Dermis microvascular lymphatic vessel endothelial cell (primary cell): Measurements from ENCODE around the gene MTFMT. TPM values are rescaled to one million over a fixed set of nuclear protein-coding genes. Genes with fewer than 3 reads are reported as not detected.

Experiments used
- DNase-seq, 2 donors: peaks; one replicate each; pipeline versions ENCODE4 v3.0.0 to v3.0.0-alpha.2; 2010; ENCODE audit warnings: low read depth in 2 of 2
- total RNA-seq: library from RNA; depleted of rRNA; stranded (reverse); fragments of >200 nt; gene quantifications from 2 replicates; pipeline ENCODE4 v1.2.1, GENCODE V29; 2014

MTFMT gene
- total RNA-seq, 1 donor from 2014 or later, result 12.7 TPM

- no peak for DNase-seq
Measured at GRCh38 chr15:64987136-64987535, 42.3 kb downstream of the MTFMT start.

- peak in 1 of 2 donors; percentile 38 for DNase-seq
Measured at GRCh38 chr15:64985366-64986033, 43.9 kb downstream of the MTFMT start.

GRCh38 chr15:64982472-64982871 lies 47.0 kb downstream of the MTFMT start:
- no peak for DNase-seq

- no peak for DNase-seq
Measured at GRCh38 chr15:64981812-64982431, 47.5 kb downstream of the MTFMT start.

- no peak for DNase-seq
Measured at GRCh38 chr15:64979252-64979710, 50.2 kb downstream of the MTFMT start.

GRCh38 chr15:64975390-64975789 lies 54.0 kb downstream of the MTFMT start:
- DNase-seq, result no peak

GRCh38 chr15:64970698-64971097 lies 58.7 kb downstream of the MTFMT start:
- no peak for DNase-seq

GRCh38 chr15:64969401-64969800 lies 60.0 kb downstream of the MTFMT start:
- no peak for DNase-seq

GRCh38 chr15:64961013-64961412 lies 68.4 kb downstream of the MTFMT start:
- DNase-seq, result no peak

GRCh38 chr15:64960153-64960552 lies 69.3 kb downstream of the MTFMT start:
- no peak for DNase-seq

- DNase-seq, result no peak
Measured at GRCh38 chr15:64959128-64959527, 70.3 kb downstream of the MTFMT start.

- DNase-seq, result no peak
Measured at GRCh38 chr15:64954395-64954794, 75.0 kb downstream of the MTFMT start.

GRCh38 chr15:64951777-64952418 lies 77.5 kb downstream of the MTFMT start:
- DNase-seq, result no peak

Other genes with a start within 250 kb of the MTFMT start
- 4.4 and 9.0 TPM in 2 replicates for gene PIF1, start 204.0 kb downstream of the MTFMT start, total RNA-seq
- 57.4 and 112 TPM in 2 replicates for gene PLEKHO2, start 187.7 kb downstream of the MTFMT start, total RNA-seq
- gene ANKDD1A, start 117.7 kb downstream of the MTFMT start, total RNA-seq, result 6.0 and 11.8 TPM in 2 replicates
- gene SPG21, start 39.7 kb downstream of the MTFMT start, total RNA-seq, result 52.0 and 80.7 TPM in 2 replicates
- not detected in 2 replicates for gene SLC51B, start 15.7 kb upstream of the MTFMT start, total RNA-seq
- not detected in 2 replicates for gene RASL12, start 38.4 kb upstream of the MTFMT start, total RNA-seq
- not detected in 2 replicates for gene KBTBD13, start 47.1 kb upstream of the MTFMT start, total RNA-seq
- 0.77 and 3.8 TPM in 2 replicates for gene UBAP1L, start 85.6 kb upstream of the MTFMT start, total RNA-seq
- gene PDCD7, start 104.2 kb upstream of the MTFMT start, total RNA-seq, result 9.9 and 13.0 TPM in 2 replicates
- gene CLPX, start 155.7 kb upstream of the MTFMT start, total RNA-seq, result 28.6 and 33.5 TPM in 2 replicates
- gene CILP, start 181.8 kb upstream of the MTFMT start, total RNA-seq, result under 0.01 TPM in 1 of 2 replicates, not detected in the other